Esophagus muscularis mucosa (tissue), 3 donors: ENCODE data around the gene ACVRL1.

Experiments used
- POLR2A ChIP-seq: fragments of 450-650 bp; IDR thresholded peaks from one replicate; pipeline ENCODE4 v1.6.1; 2017; ENCODE audit warnings: antibody characterized with exemption, moderate library complexity, mild to moderate bottlenecking, low read depth
- POLR2AphosphoS5 ChIP-seq, 2 donors: sonication (generic); formaldehyde crosslinking; IDR thresholded peaks; one replicate each; pipeline ENCODE4 v1.6.1; 2017; ENCODE audit warnings: antibody characterized with exemption in 2 of 2
- TF ChIP-seq, protein P1 (sequence below), 3 experiments: fragments of 200-600 bp in 2 of 3; fragments of 450-650 bp in 1 of 3; sonication (generic) in 2 of 3; IDR thresholded peaks; one replicate each; pipeline ENCODE4 v1.5.1; 2017 to 2019; ENCODE audit warnings: antibody characterized with exemption in 3 of 3, mild to moderate bottlenecking in 2 of 3, moderate library complexity in 1 of 3

DNA sequence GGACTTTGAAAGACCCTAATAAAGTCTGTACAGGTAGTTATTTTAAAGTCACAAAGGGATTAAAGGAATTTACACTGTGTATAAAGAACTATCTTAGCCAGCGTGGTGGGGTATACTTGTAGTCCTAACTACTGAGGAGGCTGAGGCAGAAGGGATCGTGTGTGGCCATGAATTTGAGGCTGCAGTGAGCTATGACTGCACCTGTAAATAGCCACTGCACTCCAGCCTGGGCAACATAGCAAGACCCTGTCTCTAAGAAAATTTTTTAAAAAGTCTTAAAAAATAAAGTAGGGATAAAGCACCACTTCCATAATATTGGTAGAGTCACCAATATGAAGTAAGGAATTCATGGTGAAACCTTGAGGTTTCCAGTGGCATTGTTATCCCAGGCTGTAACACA lies 62.3 kb downstream of the ACVRL1 start:
- no peak for TF ChIP-seq POLR2AphosphoS5 (IDR thresholded peaks at IDR 0.05)
- TF ChIP-seq, protein P1, sequence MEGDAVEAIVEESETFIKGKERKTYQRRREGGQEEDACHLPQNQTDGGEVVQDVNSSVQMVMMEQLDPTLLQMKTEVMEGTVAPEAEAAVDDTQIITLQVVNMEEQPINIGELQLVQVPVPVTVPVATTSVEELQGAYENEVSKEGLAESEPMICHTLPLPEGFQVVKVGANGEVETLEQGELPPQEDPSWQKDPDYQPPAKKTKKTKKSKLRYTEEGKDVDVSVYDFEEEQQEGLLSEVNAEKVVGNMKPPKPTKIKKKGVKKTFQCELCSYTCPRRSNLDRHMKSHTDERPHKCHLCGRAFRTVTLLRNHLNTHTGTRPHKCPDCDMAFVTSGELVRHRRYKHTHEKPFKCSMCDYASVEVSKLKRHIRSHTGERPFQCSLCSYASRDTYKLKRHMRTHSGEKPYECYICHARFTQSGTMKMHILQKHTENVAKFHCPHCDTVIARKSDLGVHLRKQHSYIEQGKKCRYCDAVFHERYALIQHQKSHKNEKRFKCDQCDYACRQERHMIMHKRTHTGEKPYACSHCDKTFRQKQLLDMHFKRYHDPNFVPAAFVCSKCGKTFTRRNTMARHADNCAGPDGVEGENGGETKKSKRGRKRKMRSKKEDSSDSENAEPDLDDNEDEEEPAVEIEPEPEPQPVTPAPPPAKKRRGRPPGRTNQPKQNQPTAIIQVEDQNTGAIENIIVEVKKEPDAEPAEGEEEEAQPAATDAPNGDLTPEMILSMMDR (IDR thresholded peaks at IDR 0.05): no peak
- no peak for TF ChIP-seq POLR2A
